Measurements from ENCODE around the gene TLX2.

Gene TLX2

DNA sequence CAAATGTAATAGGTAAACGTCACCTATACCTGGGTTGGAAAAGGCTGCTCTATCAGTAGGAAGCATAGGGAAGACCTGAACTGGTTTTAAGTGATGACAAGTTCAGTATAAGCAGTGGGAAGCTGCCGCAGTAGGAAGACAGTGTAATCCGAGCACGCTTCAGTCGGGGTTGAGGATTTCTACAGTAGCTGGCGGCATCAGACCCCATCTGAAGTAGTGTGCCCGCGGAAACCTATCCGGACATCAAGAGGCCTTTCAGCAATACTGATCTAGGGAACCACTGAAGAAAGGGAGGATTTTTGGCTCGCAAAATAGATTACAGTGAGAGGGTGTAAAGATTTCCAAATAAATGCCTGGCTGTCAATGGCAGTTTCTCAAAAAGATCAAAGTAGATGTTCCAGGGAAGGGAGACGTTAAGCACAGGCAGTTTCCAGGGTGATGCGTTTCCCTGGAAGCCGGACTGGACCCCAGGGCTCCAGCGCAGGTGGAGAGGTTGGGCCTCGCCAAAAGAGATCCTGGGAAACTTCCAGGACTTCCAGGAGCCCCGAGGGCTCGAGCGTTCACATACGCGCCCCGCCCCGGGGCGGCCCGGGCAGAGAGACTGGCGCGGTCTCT is 34.1 kb downstream of the TLX2 start:
- no peak overlapping the region for H3K9ac ChIP-seq (ENCODE audit: low read length)
- peak overlapping the region; percentile 63 for H3K27ac ChIP-seq (ENCODE audit: low read depth, low read length)

DNA sequence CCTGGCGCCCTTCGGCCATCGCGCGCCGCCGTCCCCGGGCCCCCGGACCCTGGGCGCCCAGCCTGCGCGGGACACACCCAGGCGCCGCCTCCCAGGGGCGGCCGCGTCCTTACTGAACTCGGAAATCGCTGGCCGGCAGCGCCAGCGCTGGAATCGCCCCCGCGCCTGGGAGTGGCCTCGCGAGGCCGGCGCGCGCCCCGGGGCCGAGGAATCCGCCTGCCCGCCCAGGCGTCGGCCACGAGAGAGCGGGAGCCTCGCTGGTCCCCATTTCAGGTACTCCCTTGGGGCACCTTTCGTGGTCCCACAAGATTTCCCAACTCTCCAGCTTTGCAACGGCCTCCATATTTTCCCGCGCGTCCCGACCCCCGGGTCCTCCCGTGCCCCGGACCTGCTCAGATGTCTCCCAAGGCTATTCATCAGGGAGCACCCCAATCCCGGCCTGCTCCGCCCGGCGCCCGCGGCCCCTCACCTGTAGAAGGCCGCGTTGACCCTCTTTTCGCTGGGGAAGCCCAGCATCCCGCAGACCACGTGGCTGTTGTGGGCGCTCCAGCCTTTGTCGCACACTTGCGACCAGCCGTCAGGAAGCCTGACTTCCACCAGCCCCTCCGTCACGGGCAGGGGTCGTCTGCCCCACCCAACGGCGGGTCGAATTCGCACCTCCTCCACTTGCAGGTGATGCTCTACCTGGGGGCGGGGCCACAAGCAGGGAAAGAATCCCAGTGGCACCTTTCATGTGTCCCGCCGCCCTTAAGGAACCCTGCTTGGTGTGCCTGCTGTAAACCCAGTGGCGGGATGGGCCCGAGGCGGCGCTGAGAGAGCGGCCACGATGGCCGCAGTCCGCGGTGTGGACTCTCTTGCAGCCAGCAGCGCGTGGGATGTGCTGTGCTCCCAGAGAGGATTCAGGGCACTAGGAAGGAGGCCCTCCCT is 34.9 kb downstream of the TLX2 start:
- H3K4me1 ChIP-seq (ENCODE audit: insufficient read depth, low read length) = peaks cover 15% of the 10 kb centered on the region
- no peaks in the 10 kb centered on the region for H3K9me3 ChIP-seq (ENCODE audit: low read length)
- no peaks in the 10 kb centered on the region for H3K36me3 ChIP-seq (ENCODE audit: insufficient read depth, low read length)
- peak overlapping the region; percentile 63 for H3K27ac ChIP-seq (ENCODE audit: low read depth, low read length)
- H3K27me3 ChIP-seq (ENCODE audit: control insufficient read depth in 1 of 2, insufficient read depth in 2 of 2, low read length in 2 of 2) = no peaks in the 10 kb centered on the region
- peak overlapping the region; percentile 37 to 77 for H3K4me3 ChIP-seq (ENCODE audit: low read depth in 1 of 2, low read length in 2 of 2)
- H3K9ac ChIP-seq (ENCODE audit: low read length) = no peak overlapping the region

More for the DNA sequence above, 34.1 kb downstream of the TLX2 start:
- Histone ChIP-seq H3K36me3 (ENCODE audit: insufficient read depth, low read length) (no peaks in the 10 kb centered on the region), H3K27me3 (ENCODE audit: control insufficient read depth in 1 of 2, insufficient read depth in 2 of 2, low read length in 2 of 2) (no peaks in the 10 kb centered on the region), H3K4me1 (ENCODE audit: insufficient read depth, low read length) (peaks cover 15% of the 10 kb centered on the region), H3K9me3 (ENCODE audit: low read length) (no peaks in the 10 kb centered on the region), H3K4me3 (ENCODE audit: low read depth in 1 of 2, low read length in 2 of 2) (peak overlapping the region; percentile 37 to 77)

DNA sequence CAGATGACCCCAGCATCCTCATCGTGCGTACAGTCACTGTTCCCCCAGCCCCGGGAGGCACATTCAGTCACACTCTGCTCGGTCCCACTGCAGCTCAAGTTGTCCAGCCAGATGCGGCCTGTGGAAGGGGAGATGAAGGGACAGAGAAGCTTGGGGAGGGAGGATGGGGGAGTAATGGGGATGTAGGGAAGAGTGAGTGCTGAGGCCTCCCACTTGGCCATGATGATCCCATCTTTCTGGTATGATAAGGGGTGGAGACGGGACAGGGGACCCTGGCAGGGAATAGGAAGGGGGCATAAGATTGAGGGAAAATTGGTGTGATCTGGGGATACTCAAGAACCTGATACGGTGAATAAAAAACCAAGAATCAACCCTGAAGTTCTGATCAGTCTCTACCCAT is 36.0 kb downstream of the TLX2 start:
- H3K4me1 ChIP-seq (ENCODE audit: insufficient read depth, low read length) = peaks cover 15% of the 10 kb centered on the region
- H3K4me3 ChIP-seq (ENCODE audit: low read depth in 1 of 2, low read length in 2 of 2) = no peak overlapping the region
- no peaks in the 10 kb centered on the region for H3K36me3 ChIP-seq (ENCODE audit: insufficient read depth, low read length)
- H3K27ac ChIP-seq (ENCODE audit: low read depth, low read length) = no peak overlapping the region
- H3K9ac ChIP-seq (ENCODE audit: low read length) = no peak overlapping the region
- H3K9me3 ChIP-seq (ENCODE audit: low read length) = no peaks in the 10 kb centered on the region
- no peaks in the 10 kb centered on the region for H3K27me3 ChIP-seq (ENCODE audit: control insufficient read depth in 1 of 2, insufficient read depth in 2 of 2, low read length in 2 of 2)

DNA sequence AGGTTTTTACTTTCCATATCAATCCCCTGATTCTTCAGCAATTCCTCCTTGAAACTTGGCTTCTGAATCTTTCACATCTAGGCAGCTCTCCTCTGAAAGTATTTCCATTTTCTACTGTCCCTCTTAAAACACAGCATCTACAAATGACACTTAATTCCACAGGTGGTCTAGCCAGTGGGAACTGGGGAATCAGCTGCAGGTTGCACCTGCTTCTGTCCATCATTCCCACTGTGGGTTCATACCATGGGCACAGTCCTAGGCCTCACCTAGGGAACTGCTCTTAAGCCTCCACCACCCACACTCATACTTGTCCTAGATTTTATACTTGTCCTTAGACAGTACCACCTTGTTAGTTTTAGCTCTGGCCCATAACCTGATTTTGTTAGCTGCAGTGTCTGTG is 37.3 kb downstream of the TLX2 start:
- Histone ChIP-seq H3K9me3 (ENCODE audit: low read length) (no peaks in the 10 kb centered on the region), H3K4me3 (ENCODE audit: low read depth in 1 of 2, low read length in 2 of 2) (no peak overlapping the region), H3K4me1 (ENCODE audit: insufficient read depth, low read length) (peaks cover 15% of the 10 kb centered on the region), H3K36me3 (ENCODE audit: insufficient read depth, low read length) (peaks cover 3% of the 10 kb centered on the region), H3K27me3 (ENCODE audit: control insufficient read depth in 1 of 2, insufficient read depth in 2 of 2, low read length in 2 of 2) (no peaks in the 10 kb centered on the region), H3K27ac (ENCODE audit: low read depth, low read length) (no peak overlapping the region), H3K9ac (ENCODE audit: low read length) (no peak overlapping the region)

DNA sequence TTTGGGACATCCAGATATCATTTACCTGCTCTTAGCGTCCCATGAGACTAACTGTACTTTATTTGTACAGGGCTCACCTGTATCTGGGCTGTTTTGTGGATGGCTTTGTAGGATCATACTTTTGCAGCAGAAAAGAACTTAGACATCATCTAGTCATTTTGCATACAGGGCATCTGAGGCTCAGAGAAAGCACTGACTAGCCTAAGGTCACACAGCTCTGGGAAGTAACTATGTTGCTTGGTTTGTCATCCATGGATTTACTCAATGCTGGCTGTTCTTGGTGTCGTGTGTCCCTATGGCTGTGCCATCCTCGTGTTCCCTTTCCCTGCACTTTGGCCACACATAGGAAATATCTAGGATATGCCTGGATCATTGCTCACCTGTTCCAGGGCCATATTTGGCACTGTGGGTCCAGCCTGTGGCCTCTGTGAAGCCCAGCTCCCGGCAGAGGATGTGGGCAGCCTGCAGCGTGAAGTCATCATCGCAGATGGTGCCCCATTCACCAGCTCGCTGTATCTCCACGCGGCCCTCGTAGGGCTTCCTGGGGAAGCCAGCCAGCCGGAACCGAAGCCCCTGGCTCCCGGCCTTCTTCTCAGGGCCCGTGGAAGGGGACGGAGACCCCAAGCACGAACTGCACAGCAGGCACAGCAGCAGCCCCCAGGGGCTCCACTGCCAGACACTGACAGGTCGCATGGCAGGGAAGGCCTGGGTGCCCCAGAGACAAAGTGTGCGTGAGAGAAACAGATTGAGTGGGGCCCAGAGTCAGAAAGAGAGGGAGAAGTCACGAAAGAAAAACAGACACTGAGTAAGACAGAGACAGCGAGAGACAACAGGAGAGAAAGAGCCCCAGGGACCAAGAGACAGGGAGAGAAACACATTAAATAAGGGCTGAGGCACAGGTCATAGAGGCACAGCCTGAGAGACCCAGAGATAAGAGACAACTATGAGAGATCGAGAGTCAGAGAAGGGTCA is 38.0 kb downstream of the TLX2 start:
- H3K36me3 ChIP-seq (ENCODE audit: insufficient read depth, low read length) = peaks cover 8% of the 10 kb centered on the region
- H3K9ac ChIP-seq (ENCODE audit: low read length) = no peak overlapping the region
- H3K4me1 ChIP-seq (ENCODE audit: insufficient read depth, low read length) = peaks cover 15% of the 10 kb centered on the region
- no peaks in the 10 kb centered on the region for H3K9me3 ChIP-seq (ENCODE audit: low read length)
- H3K27ac ChIP-seq (ENCODE audit: low read depth, low read length) = no peak overlapping the region
- H3K27me3 ChIP-seq (ENCODE audit: control insufficient read depth in 1 of 2, insufficient read depth in 2 of 2, low read length in 2 of 2) = no peaks in the 10 kb centered on the region
- no peak overlapping the region for H3K4me3 ChIP-seq (ENCODE audit: low read depth in 1 of 2, low read length in 2 of 2)

DNA sequence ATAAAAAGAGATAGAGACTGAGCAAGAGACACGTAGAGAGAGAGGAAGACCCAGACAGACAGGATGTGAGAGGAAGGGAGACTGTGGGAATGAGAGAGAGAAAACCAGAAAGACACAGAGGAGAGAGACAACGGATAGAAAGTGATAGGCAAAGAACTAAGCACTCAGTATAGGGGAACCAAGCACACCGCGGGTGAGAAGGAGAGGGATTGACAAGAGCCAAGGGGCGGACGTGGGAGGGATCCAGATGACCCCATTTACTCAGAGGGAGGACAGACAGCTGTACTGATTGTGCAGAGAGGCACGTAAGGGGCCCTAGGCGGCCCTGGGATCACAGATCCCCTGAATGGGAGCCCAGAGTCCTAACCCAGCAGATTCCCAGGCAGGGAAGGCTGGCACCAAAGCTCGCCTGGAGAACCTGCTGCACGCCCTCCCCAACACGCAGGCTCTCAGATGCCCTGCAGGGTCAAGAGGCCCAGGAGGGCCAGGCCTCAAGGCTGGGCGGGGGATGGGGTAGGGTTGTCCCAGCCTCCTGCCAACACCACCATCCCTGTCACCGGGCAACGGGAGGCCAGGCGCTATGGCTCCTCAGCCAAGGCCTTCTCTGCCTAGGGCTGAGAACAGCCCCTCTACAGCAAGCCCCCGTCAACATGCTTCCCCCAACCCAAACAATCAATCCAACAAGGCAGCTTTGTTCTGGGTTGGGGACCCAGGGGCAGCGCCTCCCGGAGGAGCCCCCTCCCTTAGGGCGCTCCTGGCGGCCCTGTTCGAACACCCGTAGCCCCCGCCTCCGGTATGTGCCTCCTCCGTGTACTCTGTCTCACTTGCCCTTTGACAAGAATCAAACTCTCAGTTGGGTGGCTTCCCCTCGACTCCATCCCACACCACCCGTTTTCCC is 38.9 kb downstream of the TLX2 start:
- peaks cover 15% of the 10 kb centered on the region for H3K4me1 ChIP-seq (ENCODE audit: insufficient read depth, low read length)
- peaks cover 8% of the 10 kb centered on the region for H3K36me3 ChIP-seq (ENCODE audit: insufficient read depth, low read length)
- H3K9ac ChIP-seq (ENCODE audit: low read length) = no peak overlapping the region
- peak overlapping the region; percentile 42 for H3K27ac ChIP-seq (ENCODE audit: low read depth, low read length)
- H3K4me3 ChIP-seq (ENCODE audit: low read depth in 1 of 2, low read length in 2 of 2) = peak overlapping the region; percentile 81 to 84
- H3K9me3 ChIP-seq (ENCODE audit: low read length) = no peaks in the 10 kb centered on the region
- no peaks in the 10 kb centered on the region for H3K27me3 ChIP-seq (ENCODE audit: control insufficient read depth in 1 of 2, insufficient read depth in 2 of 2, low read length in 2 of 2)

DNA sequence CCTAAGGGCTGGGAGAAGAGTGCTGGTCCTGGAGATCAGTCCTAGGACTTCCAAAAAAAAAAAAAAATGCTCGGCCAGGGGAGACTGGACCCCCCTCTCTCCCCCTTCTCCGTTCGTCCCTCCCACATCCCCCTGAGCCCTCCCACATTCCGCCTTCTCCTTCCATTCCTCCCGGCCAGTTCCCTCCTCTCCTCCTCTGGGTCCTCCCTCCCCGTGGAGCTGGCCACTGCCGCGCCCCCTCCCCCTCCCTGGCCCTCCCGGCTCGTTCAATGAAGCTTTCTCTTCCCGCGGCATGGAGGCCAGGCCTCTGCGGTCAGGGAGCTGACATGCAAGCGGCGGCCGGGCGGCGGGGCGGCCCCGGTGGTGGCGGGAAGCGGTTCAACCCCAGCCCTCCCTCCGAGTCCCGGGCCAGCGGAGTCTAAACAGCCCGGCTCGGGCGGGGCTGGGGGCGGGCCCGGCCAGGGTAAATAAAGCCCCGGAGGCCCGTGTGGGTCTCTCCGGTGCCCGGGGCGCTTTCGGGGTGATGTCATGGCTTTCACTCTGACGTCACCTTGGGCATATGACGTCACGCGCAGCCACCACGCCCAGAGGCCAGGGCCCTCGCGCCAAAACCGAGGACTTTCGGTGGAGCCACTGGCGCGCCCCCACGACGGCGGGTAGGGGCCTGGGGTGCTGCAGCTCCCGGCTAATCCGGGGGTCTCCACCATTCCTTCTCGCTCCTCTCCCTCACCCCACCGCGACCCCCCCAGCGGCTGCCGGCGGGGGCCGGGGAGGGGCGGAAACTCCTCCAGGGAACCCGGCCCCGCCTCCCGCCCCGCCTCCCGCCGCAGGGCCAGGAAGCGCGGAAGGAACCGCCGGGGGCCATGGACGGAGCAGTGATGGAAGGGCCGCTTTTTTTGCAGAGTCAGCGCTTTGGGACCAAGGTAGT is 39.9 kb downstream of the TLX2 start, which contains the start of the genes DOK1 and LOXL3:
Gene DOK1, plus strand, starts transcription at position 829 of the 928 bp plus-strand sequence. Its CDS starts 35 bp downstream, at position 864.
Gene LOXL3, minus strand, starts transcription at position 51 of the 928 bp plus-strand sequence. CDS start 1,308 bp downstream, outside the sequence.
- H3K9ac ChIP-seq (ENCODE audit: low read length) = peak within 1 kb of the TSS; percentile 67
- H3K27ac ChIP-seq (ENCODE audit: low read depth, low read length) = peak within 1 kb of the TSS; percentile 61
- H3K4me1 ChIP-seq (ENCODE audit: insufficient read depth, low read length) = peaks cover 10% of the 10 kb centered on the region
- H3K4me3 ChIP-seq (ENCODE audit: low read depth in 1 of 2, low read length in 2 of 2) = peak within 1 kb of the TSS; percentile 81 to 84
- H3K9me3 ChIP-seq (ENCODE audit: low read length) = no peaks in the 10 kb centered on the region
- H3K36me3 ChIP-seq (ENCODE audit: insufficient read depth, low read length) = peaks cover 8% of the 10 kb centered on the region
- H3K27me3 ChIP-seq (ENCODE audit: control insufficient read depth in 1 of 2, insufficient read depth in 2 of 2, low read length in 2 of 2) = no peaks in the 10 kb centered on the region

DNA sequence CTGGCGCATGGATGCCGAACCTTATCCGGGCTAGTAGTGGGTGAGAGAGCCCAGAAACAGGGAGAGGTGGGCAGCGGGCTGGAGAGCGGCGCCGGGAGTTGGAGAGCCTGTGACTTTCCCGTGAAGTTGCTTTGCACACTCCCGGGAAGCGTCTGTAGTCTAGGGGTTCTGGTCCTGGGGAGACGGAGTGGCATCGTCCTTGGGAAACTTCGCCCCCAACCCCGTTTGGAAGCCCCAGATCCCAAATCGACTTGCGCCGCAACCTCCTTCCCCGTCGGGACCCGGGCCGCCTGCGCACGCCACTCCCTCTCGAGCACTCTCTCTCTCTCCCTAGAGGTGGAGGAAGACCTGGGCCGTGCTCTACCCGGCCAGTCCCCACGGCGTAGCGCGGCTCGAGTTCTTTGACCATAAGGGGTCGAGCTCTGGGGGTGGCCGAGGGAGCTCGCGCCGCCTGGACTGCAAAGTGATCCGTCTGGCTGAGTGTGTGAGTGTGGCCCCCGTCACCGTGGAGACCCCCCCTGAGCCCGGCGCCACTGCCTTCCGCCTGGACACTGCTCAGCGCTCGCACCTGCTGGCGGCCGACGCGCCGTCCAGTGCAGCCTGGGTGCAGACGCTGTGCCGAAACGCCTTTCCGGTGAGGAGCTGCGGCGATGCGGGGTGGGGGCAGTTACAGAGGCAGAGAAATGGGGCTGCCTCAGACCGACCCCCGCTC is 40.7 kb downstream of the TLX2 start:
- no peaks in the 10 kb centered on the region for H3K27me3 ChIP-seq (ENCODE audit: control insufficient read depth in 1 of 2, insufficient read depth in 2 of 2, low read length in 2 of 2)
- H3K36me3 ChIP-seq (ENCODE audit: insufficient read depth, low read length) = peaks cover 8% of the 10 kb centered on the region
- H3K9ac ChIP-seq (ENCODE audit: low read length) = peak overlapping the region; percentile 67
- peak overlapping the region; percentile 81 to 84 for H3K4me3 ChIP-seq (ENCODE audit: low read depth in 1 of 2, low read length in 2 of 2)
- H3K4me1 ChIP-seq (ENCODE audit: insufficient read depth, low read length) = peaks cover 2% of the 10 kb centered on the region
- H3K27ac ChIP-seq (ENCODE audit: low read depth, low read length) = peak overlapping the region; percentile 61
- no peaks in the 10 kb centered on the region for H3K9me3 ChIP-seq (ENCODE audit: low read length)

DNA sequence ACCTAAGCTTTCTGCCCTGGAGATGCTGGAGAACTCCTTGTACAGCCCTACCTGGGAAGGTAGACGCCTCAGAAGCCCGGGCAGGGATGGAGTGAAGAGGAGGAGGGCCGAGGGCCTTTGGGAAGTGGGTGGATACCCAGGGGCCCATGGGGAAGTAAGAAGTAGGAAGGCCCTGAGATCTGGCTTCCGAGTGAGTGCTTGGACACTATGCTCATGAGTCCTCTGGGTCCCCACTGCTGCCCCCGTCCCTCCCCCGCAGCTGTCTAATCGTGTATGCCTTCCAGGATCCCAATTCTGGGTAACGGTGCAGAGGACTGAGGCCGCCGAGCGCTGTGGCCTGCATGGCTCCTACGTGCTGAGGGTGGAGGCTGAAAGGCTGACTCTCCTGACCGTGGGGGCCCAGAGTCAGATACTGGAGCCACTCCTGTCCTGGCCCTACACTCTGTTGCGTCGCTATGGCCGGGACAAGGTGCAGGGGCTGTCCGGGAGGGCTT is 41.4 kb downstream of the TLX2 start:
- Histone ChIP-seq H3K4me3 (ENCODE audit: low read depth in 1 of 2, low read length in 2 of 2) (peak overlapping the region in 1 of 2 donors; percentile 81), H3K27ac (ENCODE audit: low read depth, low read length) (peak overlapping the region; percentile 61), H3K36me3 (ENCODE audit: insufficient read depth, low read length) (peaks cover 8% of the 10 kb centered on the region), H3K27me3 (ENCODE audit: control insufficient read depth in 1 of 2, insufficient read depth in 2 of 2, low read length in 2 of 2) (no peaks in the 10 kb centered on the region), H3K9ac (ENCODE audit: low read length) (no peak overlapping the region), H3K4me1 (ENCODE audit: insufficient read depth, low read length) (no peaks in the 10 kb centered on the region), H3K9me3 (ENCODE audit: low read length) (no peaks in the 10 kb centered on the region)

Data from muscle layer of colon (tissue), 2 donors.